Natural killer cell (primary cell): ENCODE results near the gene LRP8. TPM values are rescaled to one million over a fixed set of nuclear protein-coding genes. Genes with fewer than 3 reads are reported as not detected.

Experiments used
- ATAC-seq, 3 donors: fragments of 150-1000 bp in 2 of 3; fragments of 200-7000 bp in 1 of 3; cut with Tn5 transposase; 1 replicate in 1 of 3; 2 replicates in 2 of 3; pipeline ENCODE4 v1.10.0; 2021; ENCODE audit warnings: mild to moderate bottlenecking in 2 of 3, moderate library complexity in 2 of 3
- DNase-seq, 2 donors: peaks; one replicate each; pipeline versions ENCODE4 v3.0.0 to v3.0.0-alpha.2; 2013 to 2021; ENCODE audit warnings: mixed read lengths in 1 of 2
- H3K27ac ChIP-seq: one replicate; pipeline ENCODE4 v1.5.1; 2013; ENCODE audit warnings: mild to moderate bottlenecking, low read length
- H3K27me3 ChIP-seq: one replicate; pipeline ENCODE4 v1.6.1; 2013; ENCODE audit warnings: low read length; ENCODE audit not compliant: control insufficient read depth, insufficient read depth
- H3K36me3 ChIP-seq: one replicate; pipeline ENCODE4 v1.6.1; 2013; ENCODE audit warnings: low read length; ENCODE audit not compliant: control insufficient read depth, insufficient read depth
- H3K4me1 ChIP-seq: one replicate; pipeline ENCODE4 v1.6.1; 2013; ENCODE audit warnings: low read length; ENCODE audit not compliant: control insufficient read depth, insufficient read depth
- H3K4me3 ChIP-seq: one replicate; pipeline ENCODE4 v1.5.1; 2013; ENCODE audit warnings: low read length
- H3K9me3 ChIP-seq: one replicate; pipeline ENCODE4 v1.6.1; 2013; ENCODE audit warnings: low read length; ENCODE audit not compliant: control insufficient read depth, insufficient read depth
- H3K27ac Mint-ChIP-seq, 2 donors: one replicate each; pipeline ENCODE4 v1.8.0; 2022; ENCODE audit warnings: mild to moderate bottlenecking in 2 of 2, mixed read lengths in 2 of 2, moderate library complexity in 1 of 2
- H3K27me3 Mint-ChIP-seq, 2 donors: one replicate each; pipeline ENCODE4 v1.8.0; 2022; ENCODE audit warnings: low read depth in 2 of 2, mixed read lengths in 2 of 2
- H3K36me3 Mint-ChIP-seq: one replicate; pipeline ENCODE4 v1.8.0; 2022; ENCODE audit warnings: mixed read lengths
- H3K4me1 Mint-ChIP-seq, 2 donors: one replicate each; pipeline ENCODE4 v1.8.0; 2022; ENCODE audit warnings: mixed read lengths in 2 of 2
- H3K4me3 Mint-ChIP-seq: one replicate; pipeline ENCODE4 v1.8.0; 2022; ENCODE audit warnings: mild to moderate bottlenecking, moderate library complexity, mixed read lengths
- H3K9me3 Mint-ChIP-seq, 2 donors: one replicate each; pipeline ENCODE4 v1.8.0; 2022; ENCODE audit warnings: mixed read lengths in 2 of 2
- CTCF ChIP-seq: fragments of 200-600 bp; IDR thresholded peaks from one replicate; pipeline ENCODE4 v1.8.0; 2022; ENCODE audit warnings: antibody characterized with exemption
- WGBS: methylation state at CpG from one replicate; pipeline ENCODE4 v1.1.7; 2013; ENCODE audit warnings: missing lambda C conversion rate; ENCODE audit not compliant: insufficient coverage; 5-methylcytosine and 5-hydroxymethylcytosine counted together
- intact Hi-C: fragments of 100-400 bp; cut with micrococcal nuclease; formaldehyde crosslinking; loops from one replicate; pipeline ENCODE4 v1.14.2; 2022
- total RNA-seq, 4 donors: library from RNA; stranded (reverse); fragments of 120-200 nt in 1 of 4; gene quantifications; one replicate each; pipeline versions ENCODE4 v1.2.3 to v1.2.4, GENCODE V29; 2013 to 2022

LRP8 gene
- total RNA-seq, 3 donors from 2014 or later (not counting 1 experiment from before 2014, with no cell fraction given): 23.2 to 27.3 (median 24.9) TPM

- H3K27ac Mint-ChIP-seq: peak overlapping the region; percentile 90 to 97
These were observed 106.9 kb downstream of the LRP8 start for GRCh38 chr1:53220962-53221286.

GRCh38 chr1:53220171-53220961, 107.5 kb downstream of the LRP8 start, which contains the start of gene CZIB:
Gene CZIB (minus strand): TSS chr1:53220634. CDS start chr1:53220575, 59 bp downstream.
- WGBS: under 1% methylated on average over 61 of the region's 61 CpGs
- DNase-seq (peak; percentile 92 to 96), ATAC-seq (peak; percentile 92 to 97 (median 94))
- Histone ChIP-seq H3K4me1 (peaks cover 16% of the 10 kb centered on the region), H3K4me3 (peak within 1 kb of the TSS; percentile 97), H3K9me3 (no peaks in the 10 kb centered on the region), H3K27ac (peak within 1 kb of the TSS; percentile 98), H3K27me3 (no peaks in the 10 kb centered on the region), H3K36me3 (peaks cover 6% of the 10 kb centered on the region)
- Mint-ChIP-seq H3K4me1 (peaks cover 15 to 26% of the 10 kb centered on the region in 2 donors), H3K36me3 (no peaks in the 10 kb centered on the region), H3K27ac (peak within 1 kb of the TSS; percentile 90 to 97), H3K9me3 (no peaks in the 10 kb centered on the region), H3K4me3 (peak within 1 kb of the TSS; percentile 91), H3K27me3 (no peaks in the 10 kb centered on the region)
- intact Hi-C loops: loop anchor here (1.0 kb wide), 2 partner anchors 18 to 24 kb away; partner anchors contain the start of genes CPT2 and MAGOH
- no peak for TF ChIP-seq CTCF

More at GRCh38 chr1:53220962-53221286, 106.9 kb downstream of the LRP8 start:
- Histone ChIP-seq H3K4me1 (peaks cover 16% of the 10 kb centered on the region), H3K36me3 (peaks cover 5% of the 10 kb centered on the region), H3K9me3 (no peaks in the 10 kb centered on the region), H3K27ac (peak overlapping the region; percentile 98), H3K27me3 (no peaks in the 10 kb centered on the region), H3K4me3 (peak overlapping the region; percentile 97)
- no peaks in the 10 kb centered on the region for H3K9me3 Mint-ChIP-seq
- H3K4me1 Mint-ChIP-seq: peaks cover 15 to 26% of the 10 kb centered on the region in 2 donors
- H3K36me3 Mint-ChIP-seq: no peaks in the 10 kb centered on the region
- intact Hi-C loops: loop anchor here (1.0 kb wide), 2 partner anchors 17 to 25 kb away; partner anchors contain the start of genes CPT2 and MAGOH
- no peaks in the 10 kb centered on the region for H3K27me3 Mint-ChIP-seq
- DNase-seq (no peak), ATAC-seq (no peak)
- peak overlapping the region; percentile 91 for H3K4me3 Mint-ChIP-seq
- WGBS: 68% methylated on average over 3 of the region's 3 CpGs
- TF ChIP-seq CTCF: no peak

- DNase-seq (no peak), ATAC-seq (no peak)
- peaks cover 15 to 26% of the 10 kb centered on the region in 2 donors for H3K4me1 Mint-ChIP-seq
- H3K27ac Mint-ChIP-seq: peak overlapping the region; percentile 90 to 97
- Histone ChIP-seq H3K27me3 (no peaks in the 10 kb centered on the region), H3K36me3 (peaks cover 8% of the 10 kb centered on the region), H3K9me3 (no peaks in the 10 kb centered on the region), H3K4me3 (peak overlapping the region; percentile 97), H3K27ac (peak overlapping the region; percentile 98), H3K4me1 (peaks cover 16% of the 10 kb centered on the region)
- intact Hi-C loops: loop anchor here (1.0 kb wide), 2 partner anchors 19 to 23 kb away; partner anchors contain the start of genes CPT2 and MAGOH
- no peak for TF ChIP-seq CTCF
- 43% methylated on average over 7 of the region's 8 CpGs for WGBS
- H3K4me3 Mint-ChIP-seq: peak overlapping the region; percentile 91
- no peaks in the 10 kb centered on the region for H3K27me3 Mint-ChIP-seq
- no peaks in the 10 kb centered on the region for H3K9me3 Mint-ChIP-seq
- H3K36me3 Mint-ChIP-seq: no peaks in the 10 kb centered on the region
These were observed 108.2 kb downstream of the LRP8 start for GRCh38 chr1:53219711-53220110.
